NCI-H2171 (cell line): Measurements from ENCODE around the gene FST.

Source experiments
- DNase-seq: peaks from one replicate; lab custom pipeline; 2025; lab: John Stamatoyannopoulos, UW

The FST gene

GRCh38 chr5:53473633-53474032, 6.8 kb upstream of the FST start:
- DNase-seq, result no peak

- no peak for DNase-seq
Measured at GRCh38 chr5:53475320-53475719, 5.1 kb upstream of the FST start.

- no peak for DNase-seq
Measured at GRCh38 chr5:53476019-53476418, 4.4 kb upstream of the FST start.

- DNase-seq, result no peak
Measured at GRCh38 chr5:53476531-53477480, 3.6 kb upstream of the FST start.

GRCh38 chr5:53478411-53479044, 1.9 kb upstream of the FST start:
- DNase-seq, result peak; percentile 41

- DNase-seq, result no peak
Measured at GRCh38 chr5:53479045-53479589, 1.3 kb upstream of the FST start.

- peak; percentile 33 for DNase-seq
Measured at GRCh38 chr5:53479590-53480415, 626 bp upstream of the FST start.

GRCh38 chr5:53481159-53481886, 894 bp downstream of the FST start:
- DNase-seq, result no peak

GRCh38 chr5:53481887-53482716, 1.7 kb downstream of the FST start:
- DNase-seq, result no peak

- no peak for DNase-seq
Measured at GRCh38 chr5:53482717-53483638, 2.5 kb downstream of the FST start.

- DNase-seq, result no peak
Measured at GRCh38 chr5:53487436-53487835, 7.0 kb downstream of the FST start.

GRCh38 chr5:53488195-53488722, 7.8 kb downstream of the FST start:
- no peak for DNase-seq

- no peak for DNase-seq
Measured at GRCh38 chr5:53490747-53491146, 10.3 kb downstream of the FST start.

GRCh38 chr5:53501054-53501453, 20.6 kb downstream of the FST start:
- DNase-seq, result no peak

GRCh38 chr5:53503562-53504218, 23.3 kb downstream of the FST start:
- no peak for DNase-seq

GRCh38 chr5:53507013-53507412, 26.6 kb downstream of the FST start:
- DNase-seq, result no peak

GRCh38 chr5:53508125-53508524, 27.7 kb downstream of the FST start:
- no peak for DNase-seq

- DNase-seq, result no peak
Measured at GRCh38 chr5:53512539-53512938, 32.1 kb downstream of the FST start.

GRCh38 chr5:53515988-53516387, 35.6 kb downstream of the FST start:
- DNase-seq, result no peak
